GM12865 (cell line): Measurements from ENCODE around the gene ERC1.

ENCODE experiments used
- DNase-seq: peaks from one replicate; pipeline ENCODE4 v3.0.0; 2010; ENCODE audit warnings: low read depth
- H3K4me3 ChIP-seq: 2 replicates; pipeline ENCODE4 v1.5.1; 2011; ENCODE audit warnings: mild to moderate bottlenecking, low read depth, low read length, control low read depth
- TF ChIP-seq, protein P1 (sequence below): IDR thresholded peaks from 2 replicates; pipeline ENCODE4 v1.5.1; 2011; ENCODE audit warnings: low read length, control low read depth, low read depth, inconsistent platforms; ENCODE audit not compliant: insufficient read depth; ENCODE audit errors: missing control alignments

Gene ERC1

GRCh38 chr12:1003600-1004271 is 12.7 kb downstream of the ERC1 start:
- H3K4me3 ChIP-seq: no peak overlapping the region
- no peak for DNase-seq
- TF ChIP-seq, protein P1, sequence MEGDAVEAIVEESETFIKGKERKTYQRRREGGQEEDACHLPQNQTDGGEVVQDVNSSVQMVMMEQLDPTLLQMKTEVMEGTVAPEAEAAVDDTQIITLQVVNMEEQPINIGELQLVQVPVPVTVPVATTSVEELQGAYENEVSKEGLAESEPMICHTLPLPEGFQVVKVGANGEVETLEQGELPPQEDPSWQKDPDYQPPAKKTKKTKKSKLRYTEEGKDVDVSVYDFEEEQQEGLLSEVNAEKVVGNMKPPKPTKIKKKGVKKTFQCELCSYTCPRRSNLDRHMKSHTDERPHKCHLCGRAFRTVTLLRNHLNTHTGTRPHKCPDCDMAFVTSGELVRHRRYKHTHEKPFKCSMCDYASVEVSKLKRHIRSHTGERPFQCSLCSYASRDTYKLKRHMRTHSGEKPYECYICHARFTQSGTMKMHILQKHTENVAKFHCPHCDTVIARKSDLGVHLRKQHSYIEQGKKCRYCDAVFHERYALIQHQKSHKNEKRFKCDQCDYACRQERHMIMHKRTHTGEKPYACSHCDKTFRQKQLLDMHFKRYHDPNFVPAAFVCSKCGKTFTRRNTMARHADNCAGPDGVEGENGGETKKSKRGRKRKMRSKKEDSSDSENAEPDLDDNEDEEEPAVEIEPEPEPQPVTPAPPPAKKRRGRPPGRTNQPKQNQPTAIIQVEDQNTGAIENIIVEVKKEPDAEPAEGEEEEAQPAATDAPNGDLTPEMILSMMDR: no peak

DNA sequence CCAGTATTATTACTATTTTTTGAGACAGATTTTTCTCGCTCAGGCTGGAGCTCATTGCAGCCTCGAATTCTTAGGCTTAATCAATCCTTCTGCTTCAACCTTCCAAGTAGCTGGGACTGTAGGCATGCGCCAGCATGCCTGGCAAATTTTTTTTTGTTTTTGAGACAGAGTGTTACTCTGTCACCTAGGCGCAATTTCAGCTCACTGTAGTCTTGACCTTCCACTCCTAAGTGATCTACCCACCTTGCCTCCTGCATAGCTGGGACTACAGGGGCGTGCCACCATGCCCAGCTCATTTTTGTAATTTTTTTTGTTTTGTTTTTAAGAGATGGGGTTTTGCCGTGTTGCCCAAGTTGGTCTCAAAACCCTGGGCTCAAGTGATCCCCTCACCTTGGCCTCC is 15.2 kb downstream of the ERC1 start:
- no peak for DNase-seq
- H3K4me3 ChIP-seq: no peak overlapping the region
- TF ChIP-seq, protein P1: no peak

- TF ChIP-seq, protein P1: no peak
- no peak overlapping the region for H3K4me3 ChIP-seq
- no peak for DNase-seq
Measured at GRCh38 chr12:1007276-1007675, 16.3 kb downstream of the ERC1 start.

DNA sequence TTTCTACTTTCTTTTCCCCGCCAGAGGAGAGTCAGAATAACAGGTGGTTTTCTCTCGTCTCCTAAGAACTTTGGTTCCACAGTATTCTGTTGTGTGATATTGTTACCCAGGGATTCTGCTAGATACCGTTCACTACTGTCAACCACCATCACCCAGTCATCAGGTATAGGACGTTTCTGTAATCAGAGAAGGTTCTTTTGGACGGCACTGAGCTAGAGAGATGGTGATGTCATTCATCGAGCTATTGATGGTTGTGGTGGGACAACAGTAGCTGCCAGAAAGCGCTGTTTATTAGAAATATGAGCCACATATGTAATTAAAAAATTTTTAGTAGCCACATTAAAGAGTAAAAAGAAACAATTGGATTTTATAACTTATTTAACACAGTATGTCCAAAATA is 17.0 kb downstream of the ERC1 start:
- no peak for DNase-seq
- TF ChIP-seq, protein P1: no peak
- H3K4me3 ChIP-seq: no peak overlapping the region

- no peak overlapping the region for H3K4me3 ChIP-seq
- DNase-seq: no peak
- TF ChIP-seq, protein P1: no peak
Measured at GRCh38 chr12:1011091-1011490, 20.1 kb downstream of the ERC1 start.

DNA sequence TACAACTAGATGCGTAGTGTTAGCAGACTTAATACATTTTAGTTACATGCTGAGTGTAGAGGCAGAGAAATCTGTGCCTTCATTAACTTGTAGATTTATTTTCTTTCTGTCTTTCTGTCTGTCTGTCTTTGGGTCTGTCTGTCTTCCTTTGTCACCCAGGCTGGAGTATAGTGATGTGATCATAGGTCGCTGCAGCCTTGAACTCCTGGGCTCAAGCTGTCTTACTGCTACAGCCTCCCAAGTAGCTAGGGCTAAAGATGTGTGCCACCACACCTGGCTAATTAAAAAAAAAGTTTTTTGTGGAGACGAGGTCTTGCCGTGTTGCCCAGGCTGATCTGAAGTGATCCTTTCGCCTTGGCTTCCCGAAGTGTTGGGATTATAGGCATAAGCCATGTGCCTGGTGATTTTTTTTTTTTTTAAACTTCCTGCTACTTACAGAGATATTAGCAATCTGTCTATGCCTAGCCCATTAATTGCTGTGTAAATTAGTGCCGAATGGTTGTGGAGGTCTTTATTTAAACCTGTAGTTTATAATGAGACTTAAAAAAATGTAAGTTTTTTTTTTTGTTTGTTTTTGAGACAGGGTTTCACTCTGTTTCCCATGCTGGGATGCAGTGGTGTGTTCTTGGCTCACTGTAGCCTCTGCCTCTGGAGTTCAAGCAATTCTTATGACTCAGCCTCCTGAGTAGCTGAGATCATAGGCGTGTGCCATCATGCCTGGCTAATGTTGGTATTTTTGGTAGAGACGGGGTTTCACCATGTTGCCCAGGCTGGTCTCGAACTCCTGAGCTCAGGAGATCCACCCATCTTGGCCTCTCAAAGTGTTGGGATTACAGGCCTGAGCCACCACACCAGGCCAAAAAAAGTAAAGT is 22.8 kb downstream of the ERC1 start:
- no peak for DNase-seq
- TF ChIP-seq, protein P1: no peak
- no peak overlapping the region for H3K4me3 ChIP-seq

DNA sequence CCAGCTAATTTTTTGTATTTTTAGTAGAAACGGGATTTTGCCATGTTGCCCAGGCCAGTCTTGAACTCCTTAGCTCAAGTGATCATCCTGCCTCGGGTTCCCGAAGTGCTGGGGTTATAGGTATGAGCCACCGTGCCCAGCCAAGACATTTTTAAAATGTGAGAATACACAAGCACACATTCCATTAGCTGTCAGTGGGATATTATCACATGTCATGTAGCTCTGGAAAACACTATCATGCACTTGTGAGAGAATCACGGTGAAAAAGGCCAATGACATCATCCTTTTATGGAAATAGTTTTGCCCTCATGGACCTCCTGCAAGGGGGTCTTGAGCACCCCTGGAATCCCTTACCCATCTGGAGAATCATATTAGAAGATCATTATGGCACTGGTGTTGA is 28.3 kb downstream of the ERC1 start:
- no peak for DNase-seq
- H3K4me3 ChIP-seq: no peak overlapping the region
- TF ChIP-seq, protein P1: no peak
